ENCODE measurements around the gene ALOX12.
A peak's percentile ranks its signal among the peaks of the same experiment; 100 is the strongest.
"Not testable (repeated sequence)": the region's sequence is repeated elsewhere in the genome, so short reads cannot be mapped to it uniquely, and the experiment has no call there.

The ALOX12 gene

DNA sequence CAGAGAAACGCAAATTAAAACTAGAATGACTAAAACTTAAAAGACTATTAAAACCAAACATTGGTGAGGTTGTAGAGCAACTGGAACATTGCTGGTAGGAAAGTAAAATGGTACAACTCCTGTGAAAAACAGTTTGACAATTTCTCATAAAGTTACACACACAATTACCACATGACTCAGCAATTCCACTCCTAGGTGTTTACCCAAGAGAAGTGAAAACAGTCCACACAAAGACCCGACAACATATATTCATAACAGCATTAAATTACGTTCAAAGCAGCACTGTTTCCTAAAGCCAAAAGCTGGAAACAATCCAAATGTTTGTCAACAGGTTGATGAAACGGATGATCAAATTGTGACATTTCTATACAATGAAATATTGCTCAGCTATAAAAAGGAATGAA lies 26.5 kb upstream of the ALOX12 start:
- no peak overlapping the region for H2AFZ ChIP-seq (ENCODE audit: low read length)
- no peak for TF ChIP-seq CTCF (conservative IDR thresholded peaks at IDR 0.05; ENCODE audit: low read length)
- TF ChIP-seq EZH2phosphoT487 (IDR thresholded peaks at IDR 0.05; ENCODE audit: borderline replicate concordance): no peak

DNA sequence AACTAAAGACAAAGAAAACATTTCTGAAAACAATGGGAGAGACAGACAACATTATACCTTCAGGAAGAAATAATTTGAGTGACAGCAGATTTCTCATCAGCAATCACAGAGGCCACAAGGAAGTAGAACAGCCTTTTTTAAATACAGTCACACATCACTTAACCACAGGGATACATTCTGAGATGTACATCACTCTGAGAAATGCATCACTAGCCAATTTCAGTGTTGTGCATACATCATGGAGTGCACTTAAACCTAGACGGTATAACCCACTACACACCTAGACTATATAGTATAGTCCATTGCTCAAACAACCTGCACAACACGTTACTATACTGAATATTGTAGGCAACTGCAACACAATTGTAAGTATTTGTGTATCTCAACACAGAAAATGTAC lies 24.9 kb upstream of the ALOX12 start:
- H3K9me2 ChIP-seq (replicated peaks; ENCODE audit: low read depth, low read length): no peaks in the 10 kb centered on the region
- TF ChIP-seq EZH2phosphoT487 (IDR thresholded peaks at IDR 0.05; ENCODE audit: borderline replicate concordance) (no peak), CTCF (conservative IDR thresholded peaks at IDR 0.05; ENCODE audit: low read length) (no peak)

More for the DNA sequence above, 26.5 kb upstream of the ALOX12 start:
- Histone ChIP-seq H3K4me3 (ENCODE audit: low read length, poor library complexity, severe bottlenecking) (no peak overlapping the region), H3K27me3 (ENCODE audit: insufficient read depth, low read length, poor library complexity, severe bottlenecking) (no peaks in the 10 kb centered on the region), H3F3A (ENCODE audit: low read depth) (no peaks in the 10 kb centered on the region), H3K9me3 (ENCODE audit: insufficient read depth, low read depth, low read length) (no peaks in the 10 kb centered on the region), H3K9me2 (replicated peaks; ENCODE audit: low read depth, low read length) (no peaks in the 10 kb centered on the region), H3K36me3 (ENCODE audit: insufficient read depth, low read length) (no peaks in the 10 kb centered on the region), H3K79me2 (ENCODE audit: insufficient read depth, low read length) (no peaks in the 10 kb centered on the region), H3K4me1 (ENCODE audit: insufficient read depth, low read length, poor library complexity, severe bottlenecking) (peaks cover 3% of the 10 kb centered on the region), H4K20me1 (ENCODE audit: insufficient read depth, low read length, poor library complexity, severe bottlenecking) (no peaks in the 10 kb centered on the region), H3K4me2 (ENCODE audit: low read depth, low read length, poor library complexity, severe bottlenecking) (no peak overlapping the region), H3K9ac (ENCODE audit: low read depth, low read length, poor library complexity, severe bottlenecking) (no peak overlapping the region)

DNA sequence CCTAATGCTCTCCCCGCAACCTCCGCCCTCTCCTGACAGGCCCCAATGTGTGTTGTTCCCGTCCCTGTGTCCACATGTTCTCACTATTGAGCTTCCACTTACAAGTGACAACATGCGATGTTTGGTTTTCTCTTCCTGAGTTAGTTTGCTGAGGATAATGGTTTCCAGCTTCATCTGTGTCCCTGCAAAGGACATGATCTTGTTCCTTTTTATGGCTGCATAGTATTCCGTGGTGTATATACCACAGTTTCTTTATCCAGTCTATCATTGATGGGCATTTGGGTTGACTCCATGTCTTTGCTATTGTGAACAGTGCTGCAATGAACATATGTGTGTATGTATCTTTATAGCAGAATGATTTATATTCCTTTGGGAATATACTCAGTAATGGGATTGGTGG lies 16.4 kb upstream of the ALOX12 start:
- not testable (repeated sequence) for H3K4me3 ChIP-seq (ENCODE audit: low read length, poor library complexity, severe bottlenecking); H4K20me1 ChIP-seq (ENCODE audit: insufficient read depth, low read length, poor library complexity, severe bottlenecking); H2AFZ ChIP-seq (ENCODE audit: low read length); H3K9me3 ChIP-seq (ENCODE audit: insufficient read depth, low read depth, low read length); H3K79me2 ChIP-seq (ENCODE audit: insufficient read depth, low read length); H3K9ac ChIP-seq (ENCODE audit: low read depth, low read length, poor library complexity, severe bottlenecking); H3K36me3 ChIP-seq (ENCODE audit: insufficient read depth, low read length); H3K9me2 ChIP-seq (replicated peaks; ENCODE audit: low read depth, low read length); H3F3A ChIP-seq (ENCODE audit: low read depth); H3K4me2 ChIP-seq (ENCODE audit: low read depth, low read length, poor library complexity, severe bottlenecking); H3K27me3 ChIP-seq (ENCODE audit: insufficient read depth, low read length, poor library complexity, severe bottlenecking)
- peaks cover 12% of the 10 kb centered on the region for H3K4me1 ChIP-seq (ENCODE audit: insufficient read depth, low read length, poor library complexity, severe bottlenecking)

More for the DNA sequence above, 24.9 kb upstream of the ALOX12 start:
- H3K9ac ChIP-seq (ENCODE audit: low read depth, low read length, poor library complexity, severe bottlenecking): no peak overlapping the region
- peaks cover 3% of the 10 kb centered on the region for H3K4me1 ChIP-seq (ENCODE audit: insufficient read depth, low read length, poor library complexity, severe bottlenecking)
- H3F3A ChIP-seq (ENCODE audit: low read depth): no peaks in the 10 kb centered on the region
- no peaks in the 10 kb centered on the region for H3K79me2 ChIP-seq (ENCODE audit: insufficient read depth, low read length)
- no peak overlapping the region for H3K4me2 ChIP-seq (ENCODE audit: low read depth, low read length, poor library complexity, severe bottlenecking)
- no peaks in the 10 kb centered on the region for H3K9me3 ChIP-seq (ENCODE audit: insufficient read depth, low read depth, low read length)
- no peaks in the 10 kb centered on the region for H3K27me3 ChIP-seq (ENCODE audit: insufficient read depth, low read length, poor library complexity, severe bottlenecking)
- no peak overlapping the region for H3K4me3 ChIP-seq (ENCODE audit: low read length, poor library complexity, severe bottlenecking)
- no peaks in the 10 kb centered on the region for H4K20me1 ChIP-seq (ENCODE audit: insufficient read depth, low read length, poor library complexity, severe bottlenecking)
- H2AFZ ChIP-seq (ENCODE audit: low read length): no peak overlapping the region
- H3K36me3 ChIP-seq (ENCODE audit: insufficient read depth, low read length): no peaks in the 10 kb centered on the region

DNA sequence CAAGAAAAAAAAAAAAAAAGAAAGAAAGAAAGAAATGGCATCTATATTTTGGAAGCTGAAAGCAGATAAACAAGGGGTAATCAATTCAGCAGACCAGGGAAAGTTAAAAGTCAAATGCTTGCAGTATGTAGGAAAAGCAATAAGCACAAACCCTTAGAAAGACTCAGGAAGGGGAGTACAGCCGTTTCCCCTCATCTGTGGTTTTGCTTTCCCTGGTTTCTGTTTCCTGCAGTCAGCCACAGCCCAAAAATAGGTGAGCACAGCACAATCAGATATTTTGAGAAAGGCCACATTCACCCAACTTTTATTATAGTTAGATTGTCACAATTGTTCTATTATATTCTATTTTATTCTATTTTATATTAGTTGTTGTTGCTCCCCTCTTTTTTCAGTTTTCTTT lies 14.4 kb upstream of the ALOX12 start:
- H3K9me3 ChIP-seq (ENCODE audit: insufficient read depth, low read depth, low read length): no peaks in the 10 kb centered on the region
- H3F3A ChIP-seq (ENCODE audit: low read depth): no peaks in the 10 kb centered on the region
- H3K9ac ChIP-seq (ENCODE audit: low read depth, low read length, poor library complexity, severe bottlenecking): no peak overlapping the region
- H3K4me3 ChIP-seq (ENCODE audit: low read length, poor library complexity, severe bottlenecking): peak overlapping the region; percentile 63
- H3K9me2 ChIP-seq (replicated peaks; ENCODE audit: low read depth, low read length): no peaks in the 10 kb centered on the region
- no peaks in the 10 kb centered on the region for H4K20me1 ChIP-seq (ENCODE audit: insufficient read depth, low read length, poor library complexity, severe bottlenecking)
- H3K4me2 ChIP-seq (ENCODE audit: low read depth, low read length, poor library complexity, severe bottlenecking): peak overlapping the region; percentile 66
- TF ChIP-seq CTCF (conservative IDR thresholded peaks at IDR 0.05; ENCODE audit: low read length): no peak
- TF ChIP-seq EZH2phosphoT487 (IDR thresholded peaks at IDR 0.05; ENCODE audit: borderline replicate concordance): no peak
- no peaks in the 10 kb centered on the region for H3K27me3 ChIP-seq (ENCODE audit: insufficient read depth, low read length, poor library complexity, severe bottlenecking)
- H3K4me1 ChIP-seq (ENCODE audit: insufficient read depth, low read length, poor library complexity, severe bottlenecking): peaks cover 12% of the 10 kb centered on the region
- no peaks in the 10 kb centered on the region for H3K36me3 ChIP-seq (ENCODE audit: insufficient read depth, low read length)
- no peak overlapping the region for H2AFZ ChIP-seq (ENCODE audit: low read length)
- no peaks in the 10 kb centered on the region for H3K79me2 ChIP-seq (ENCODE audit: insufficient read depth, low read length)

Measured in Loucy (cell line).